Measurements from ENCODE around the gene TTLL5.

The TTLL5 gene, protein sequence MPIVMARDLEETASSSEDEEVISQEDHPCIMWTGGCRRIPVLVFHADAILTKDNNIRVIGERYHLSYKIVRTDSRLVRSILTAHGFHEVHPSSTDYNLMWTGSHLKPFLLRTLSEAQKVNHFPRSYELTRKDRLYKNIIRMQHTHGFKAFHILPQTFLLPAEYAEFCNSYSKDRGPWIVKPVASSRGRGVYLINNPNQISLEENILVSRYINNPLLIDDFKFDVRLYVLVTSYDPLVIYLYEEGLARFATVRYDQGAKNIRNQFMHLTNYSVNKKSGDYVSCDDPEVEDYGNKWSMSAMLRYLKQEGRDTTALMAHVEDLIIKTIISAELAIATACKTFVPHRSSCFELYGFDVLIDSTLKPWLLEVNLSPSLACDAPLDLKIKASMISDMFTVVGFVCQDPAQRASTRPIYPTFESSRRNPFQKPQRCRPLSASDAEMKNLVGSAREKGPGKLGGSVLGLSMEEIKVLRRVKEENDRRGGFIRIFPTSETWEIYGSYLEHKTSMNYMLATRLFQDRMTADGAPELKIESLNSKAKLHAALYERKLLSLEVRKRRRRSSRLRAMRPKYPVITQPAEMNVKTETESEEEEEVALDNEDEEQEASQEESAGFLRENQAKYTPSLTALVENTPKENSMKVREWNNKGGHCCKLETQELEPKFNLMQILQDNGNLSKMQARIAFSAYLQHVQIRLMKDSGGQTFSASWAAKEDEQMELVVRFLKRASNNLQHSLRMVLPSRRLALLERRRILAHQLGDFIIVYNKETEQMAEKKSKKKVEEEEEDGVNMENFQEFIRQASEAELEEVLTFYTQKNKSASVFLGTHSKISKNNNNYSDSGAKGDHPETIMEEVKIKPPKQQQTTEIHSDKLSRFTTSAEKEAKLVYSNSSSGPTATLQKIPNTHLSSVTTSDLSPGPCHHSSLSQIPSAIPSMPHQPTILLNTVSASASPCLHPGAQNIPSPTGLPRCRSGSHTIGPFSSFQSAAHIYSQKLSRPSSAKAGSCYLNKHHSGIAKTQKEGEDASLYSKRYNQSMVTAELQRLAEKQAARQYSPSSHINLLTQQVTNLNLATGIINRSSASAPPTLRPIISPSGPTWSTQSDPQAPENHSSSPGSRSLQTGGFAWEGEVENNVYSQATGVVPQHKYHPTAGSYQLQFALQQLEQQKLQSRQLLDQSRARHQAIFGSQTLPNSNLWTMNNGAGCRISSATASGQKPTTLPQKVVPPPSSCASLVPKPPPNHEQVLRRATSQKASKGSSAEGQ (N-terminal part only)

GRCh38 chr14:75660630-75661498 lies at the start of gene TTLL5, which contains the start of gene ERG28:
Gene TTLL5, plus strand, starts transcription at chr14:75661246. Its CDS starts 1,904 bp downstream, at chr14:75663150.
Gene ERG28, minus strand, starts transcription at chr14:75660876. Its CDS starts 3,374 bp downstream, at chr14:75657502.
- FAIRE-seq (peak; percentile 97), DNase-seq (ENCODE audit: extremely low spot score, insufficient read length, low read depth) (peak; percentile 97)

- no peak for DNase-seq (ENCODE audit: extremely low spot score, insufficient read length, low read depth)
- no peak for FAIRE-seq
Observed at GRCh38 chr14:75612157-75612556, 48.9 kb upstream of the TTLL5 start.

- no peak for DNase-seq (ENCODE audit: extremely low spot score, insufficient read length, low read depth)
- no peak for FAIRE-seq
Observed at GRCh38 chr14:75614179-75614578, 46.9 kb upstream of the TTLL5 start.

GRCh38 chr14:75615200-75615599 lies 45.8 kb upstream of the TTLL5 start:
- FAIRE-seq = peak; percentile 63
- peak; percentile 17 for DNase-seq (ENCODE audit: extremely low spot score, insufficient read length, low read depth)

DNA sequence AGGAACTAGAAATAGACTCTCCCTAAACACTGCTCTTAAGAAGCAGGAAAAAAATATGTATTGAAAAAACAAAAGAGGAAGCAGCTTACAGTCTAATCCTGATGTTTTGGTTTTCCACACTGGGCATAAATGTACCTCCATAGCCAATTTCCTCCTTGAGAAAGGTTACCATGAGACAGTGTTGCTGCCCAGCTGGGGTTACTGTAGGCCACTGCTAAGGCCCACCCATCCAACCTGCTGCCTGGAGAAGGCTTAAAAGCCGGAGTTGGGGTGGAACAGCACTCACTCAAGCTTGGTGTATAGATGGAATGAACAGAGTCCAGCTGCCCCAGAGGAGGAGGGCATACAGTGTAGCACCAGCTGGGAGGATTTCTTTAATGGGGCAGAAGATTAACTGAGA lies 41.5 kb upstream of the TTLL5 start:
- DNase-seq (ENCODE audit: extremely low spot score, insufficient read length, low read depth) = no peak

DNA sequence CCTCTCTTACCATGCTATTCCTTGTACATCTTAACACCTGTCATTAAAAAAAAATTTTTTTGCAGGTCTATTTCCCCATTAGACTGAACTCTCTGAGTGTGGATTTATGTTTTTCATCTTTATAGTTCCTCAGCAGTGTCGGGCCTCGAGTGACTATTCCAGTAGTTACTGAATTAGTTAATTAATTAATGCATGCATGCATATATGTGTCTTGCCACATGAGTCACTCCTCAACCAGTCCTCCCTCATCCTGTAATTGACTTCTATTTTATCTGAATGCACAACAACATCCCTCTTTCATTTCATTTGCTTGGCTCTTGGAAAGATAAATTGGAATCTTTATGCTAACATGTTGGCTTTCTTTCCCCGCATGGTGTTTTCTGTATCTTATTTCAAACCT lies 36.0 kb upstream of the TTLL5 start:
- FAIRE-seq (no peak), DNase-seq (ENCODE audit: extremely low spot score, insufficient read length, low read depth) (no peak)

More for the DNA sequence above, 41.5 kb upstream of the TTLL5 start:
- no peak for FAIRE-seq

DNA sequence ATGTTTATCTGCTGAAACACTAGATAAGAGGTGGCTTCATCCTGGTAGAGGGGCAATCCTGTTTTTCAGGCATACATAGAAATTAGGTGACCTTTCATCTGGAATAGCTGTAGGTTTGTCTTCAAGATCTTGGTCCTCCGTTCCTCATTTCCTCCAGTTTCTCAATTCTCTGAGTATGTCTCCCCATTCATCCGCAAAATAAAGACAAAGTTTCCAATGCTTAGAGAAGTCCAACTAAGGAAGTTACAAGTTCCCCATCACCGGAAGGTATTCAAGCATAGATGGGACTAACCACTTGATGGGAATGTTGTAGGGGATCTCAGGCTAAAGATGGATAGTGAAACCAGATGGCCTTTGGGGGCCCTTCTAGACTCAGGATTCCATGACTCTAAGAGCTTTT lies 34.6 kb upstream of the TTLL5 start:
- no peak for FAIRE-seq

DNA sequence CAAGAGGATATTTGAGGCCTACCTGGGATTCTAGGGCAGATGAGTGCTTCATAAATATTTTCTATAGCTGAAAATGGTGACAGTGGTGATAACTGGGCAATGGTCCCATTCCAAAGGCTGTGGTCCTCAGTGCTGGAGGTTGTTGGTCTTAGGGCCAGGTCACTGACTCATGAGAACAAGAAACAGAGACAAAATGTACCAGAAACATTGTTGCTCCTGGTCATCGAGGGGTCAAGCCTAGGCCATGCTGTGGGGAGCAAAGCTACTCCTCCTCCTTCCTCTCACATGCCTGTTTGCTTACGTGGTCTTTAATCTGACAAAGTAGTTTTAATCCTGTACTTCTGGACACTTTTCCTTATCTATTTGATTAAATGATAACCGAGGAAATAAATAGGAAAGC lies 34.2 kb upstream of the TTLL5 start:
- FAIRE-seq = no peak
- DNase-seq (ENCODE audit: extremely low spot score, insufficient read length, low read depth) = no peak

More for the DNA sequence above, 34.6 kb upstream of the TTLL5 start:
- DNase-seq (ENCODE audit: extremely low spot score, insufficient read length, low read depth) = no peak

- no peak for FAIRE-seq
- DNase-seq (ENCODE audit: extremely low spot score, insufficient read length, low read depth) = no peak
Observed at GRCh38 chr14:75627406-75627805, 33.6 kb upstream of the TTLL5 start.

DNA sequence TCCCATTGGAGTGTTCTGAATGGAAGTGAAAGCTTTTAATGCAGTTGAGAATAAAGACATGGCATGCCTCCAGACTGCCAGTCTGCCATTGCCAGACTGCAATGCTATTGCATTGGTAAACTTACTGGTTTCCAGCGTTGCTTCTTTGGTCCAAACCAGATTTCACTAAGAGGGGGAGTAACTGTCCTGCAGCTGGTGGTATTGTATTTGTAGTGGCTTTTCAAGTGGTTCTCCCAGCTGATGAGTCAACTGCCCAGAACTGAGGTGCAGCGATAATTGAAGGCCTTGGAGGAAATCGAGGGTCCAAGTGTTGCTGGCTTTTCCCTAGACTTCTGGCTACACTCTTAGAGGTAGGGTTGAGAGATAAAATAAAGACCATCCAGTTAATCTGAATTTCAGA lies 32.2 kb upstream of the TTLL5 start:
- no peak for DNase-seq (ENCODE audit: extremely low spot score, insufficient read length, low read depth)
- FAIRE-seq = no peak

- no peak for FAIRE-seq
- DNase-seq (ENCODE audit: extremely low spot score, insufficient read length, low read depth) = no peak
Observed at GRCh38 chr14:75630695-75631452, 30.2 kb upstream of the TTLL5 start.

GRCh38 chr14:75631453-75631831 lies 29.6 kb upstream of the TTLL5 start:
- DNase-seq (ENCODE audit: extremely low spot score, insufficient read length, low read depth) = no peak
- FAIRE-seq = no peak

DNA sequence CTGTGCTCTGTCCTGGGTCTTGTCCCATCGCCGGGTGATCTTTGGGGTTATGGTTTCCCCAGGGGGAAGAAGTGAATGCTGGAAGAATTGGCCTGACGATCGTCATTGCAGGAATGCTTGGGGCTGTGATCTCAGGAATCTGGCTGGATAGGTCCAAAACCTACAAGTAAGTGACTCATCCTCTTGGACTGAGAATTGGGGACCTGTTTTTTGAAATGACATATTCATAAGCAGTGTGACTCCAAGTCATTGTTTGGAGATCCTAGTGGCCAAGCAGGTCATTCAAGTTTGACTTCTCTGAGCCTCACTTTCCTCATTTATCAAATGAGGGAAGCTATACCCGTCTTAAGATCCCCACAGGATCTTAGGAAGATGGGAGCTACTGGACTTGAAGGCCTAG lies 26.2 kb upstream of the TTLL5 start:
- FAIRE-seq (no peak), DNase-seq (ENCODE audit: extremely low spot score, insufficient read length, low read depth) (no peak)

GRCh38 chr14:75636100-75636692 lies 24.9 kb upstream of the TTLL5 start:
- no peak for FAIRE-seq
- no peak for DNase-seq (ENCODE audit: extremely low spot score, insufficient read length, low read depth)

DNA sequence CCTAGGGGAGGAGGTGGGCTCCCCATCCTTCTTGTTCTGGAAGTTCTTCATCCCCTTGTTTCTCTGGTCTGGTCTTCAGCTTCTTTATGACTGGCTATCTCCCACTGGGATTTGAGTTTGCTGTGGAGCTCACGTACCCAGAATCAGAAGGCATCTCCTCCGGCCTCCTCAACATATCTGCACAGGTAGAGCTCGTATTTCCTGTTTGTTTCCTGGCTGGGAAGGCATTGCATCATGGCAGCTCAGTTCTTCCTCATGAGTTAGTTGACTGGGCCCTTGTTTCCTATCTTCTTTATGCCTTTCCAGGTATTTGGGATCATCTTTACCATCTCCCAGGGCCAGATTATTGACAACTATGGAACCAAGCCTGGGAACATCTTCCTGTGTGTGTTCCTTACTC lies 20.2 kb upstream of the TTLL5 start:
- no peak for DNase-seq (ENCODE audit: extremely low spot score, insufficient read length, low read depth)
- no peak for FAIRE-seq

- FAIRE-seq (no peak), DNase-seq (ENCODE audit: extremely low spot score, insufficient read length, low read depth) (no peak)
Observed at GRCh38 chr14:75643985-75644384, 17.1 kb upstream of the TTLL5 start.

DNA sequence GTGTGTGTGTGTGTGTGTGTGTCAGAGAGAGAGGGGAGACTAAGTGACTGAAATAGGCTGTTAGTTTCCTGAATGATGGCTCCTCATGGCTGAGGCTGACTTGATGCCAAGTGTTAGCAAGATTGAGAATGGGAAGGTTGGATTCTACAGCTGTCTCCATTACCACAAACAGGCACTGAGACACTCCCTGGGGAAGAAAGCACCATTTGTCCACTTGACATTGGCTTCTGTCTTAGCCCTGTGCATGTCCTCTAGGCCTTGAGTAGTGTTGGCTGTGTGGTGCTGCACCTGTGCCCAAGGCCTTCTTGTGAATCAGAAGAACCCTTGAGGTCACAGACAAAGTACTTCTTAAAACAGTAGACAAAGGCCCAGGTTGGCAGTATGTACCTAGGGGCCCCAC lies 16.0 kb upstream of the TTLL5 start:
- no peak for FAIRE-seq
- no peak for DNase-seq (ENCODE audit: extremely low spot score, insufficient read length, low read depth)

- FAIRE-seq (no peak), DNase-seq (ENCODE audit: extremely low spot score, insufficient read length, low read depth) (no peak)
Observed at GRCh38 chr14:75646762-75647161, 14.3 kb upstream of the TTLL5 start.
